SK-N-MC (cell line): Measurements from ENCODE around the gene SFR1.

ENCODE experiments used
- EZH2 ChIP-seq: fragments of 200-600 bp; sonication (generic); IDR thresholded peaks from one replicate; pipeline ENCODE4 v1.6.1; 2017; ENCODE audit warnings: antibody characterized with exemption
- POLR2AphosphoS5 ChIP-seq: IDR thresholded peaks from 2 replicates; pipeline ENCODE4 v1.6.1; 2012; ENCODE audit warnings: mild to moderate bottlenecking, low read depth, low read length, borderline replicate concordance

- no peak for TF ChIP-seq POLR2AphosphoS5
- TF ChIP-seq EZH2: no peak
Observed at GRCh38 chr10:104142081-104142480, 20.1 kb downstream of the SFR1 start.
